GM19043 (cell line): ENCODE data around the gene CHODL.

Source experiments
- ATAC-seq: cut with Tn5 transposase; IDR thresholded peaks from one replicate; pipeline ENCODE4 v1.9.1; 2021; ENCODE audit warnings: low read depth; ENCODE audit not compliant: unreplicated experiment

Gene CHODL, protein sequence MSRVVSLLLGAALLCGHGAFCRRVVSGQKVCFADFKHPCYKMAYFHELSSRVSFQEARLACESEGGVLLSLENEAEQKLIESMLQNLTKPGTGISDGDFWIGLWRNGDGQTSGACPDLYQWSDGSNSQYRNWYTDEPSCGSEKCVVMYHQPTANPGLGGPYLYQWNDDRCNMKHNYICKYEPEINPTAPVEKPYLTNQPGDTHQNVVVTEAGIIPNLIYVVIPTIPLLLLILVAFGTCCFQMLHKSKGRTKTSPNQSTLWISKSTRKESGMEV

DNA sequence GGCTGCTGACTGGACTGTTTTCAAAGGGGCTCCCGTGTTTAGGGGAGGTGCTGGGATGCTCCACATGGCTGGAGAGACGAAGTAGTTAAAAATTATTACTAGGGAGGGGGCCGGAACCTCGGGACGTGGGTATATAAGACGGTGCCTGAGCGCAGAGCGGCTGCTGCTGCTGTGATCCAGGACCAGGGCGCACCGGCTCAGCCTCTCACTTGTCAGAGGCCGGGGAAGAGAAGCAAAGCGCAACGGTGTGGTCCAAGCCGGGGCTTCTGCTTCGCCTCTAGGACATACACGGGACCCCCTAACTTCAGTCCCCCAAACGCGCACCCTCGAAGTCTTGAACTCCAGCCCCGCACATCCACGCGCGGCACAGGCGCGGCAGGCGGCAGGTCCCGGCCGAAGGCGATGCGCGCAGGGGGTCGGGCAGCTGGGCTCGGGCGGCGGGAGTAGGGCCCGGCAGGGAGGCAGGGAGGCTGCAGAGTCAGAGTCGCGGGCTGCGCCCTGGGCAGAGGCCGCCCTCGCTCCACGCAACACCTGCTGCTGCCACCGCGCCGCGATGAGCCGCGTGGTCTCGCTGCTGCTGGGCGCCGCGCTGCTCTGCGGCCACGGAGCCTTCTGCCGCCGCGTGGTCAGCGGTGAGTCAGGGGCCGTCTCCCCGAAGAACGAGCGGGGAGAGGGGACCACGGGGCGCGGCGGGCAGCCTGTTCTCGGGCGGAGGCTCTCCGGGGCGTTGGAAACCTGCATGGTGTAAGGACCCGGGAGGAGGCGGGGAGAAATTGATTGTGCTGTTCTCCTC, at the start of gene CHODL:
Gene CHODL (plus strand): TSS at position 163 of the 793 bp plus-strand sequence. CDS start 391 bp downstream, at position 554.
- no peak for ATAC-seq

DNA sequence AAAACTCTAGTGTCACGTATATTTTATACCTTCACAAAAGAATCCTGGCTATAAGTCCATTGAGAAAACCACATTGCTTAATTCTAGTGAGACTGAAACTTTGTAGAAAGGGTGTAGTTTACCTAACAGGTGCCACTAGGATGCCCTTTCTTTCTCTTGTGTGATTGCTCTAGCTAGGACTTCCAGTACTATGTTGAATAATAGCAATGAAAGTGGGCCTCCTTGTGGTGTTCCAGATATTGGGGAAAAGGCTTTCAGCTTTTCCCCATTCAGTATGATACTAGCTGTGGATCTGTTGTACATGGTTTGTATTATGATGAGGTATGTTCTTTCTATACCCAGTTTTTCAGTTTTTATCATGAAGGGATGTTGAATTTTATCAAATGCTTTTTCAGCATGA, 39.7 kb upstream of the CHODL start:
- ATAC-seq = no peak

DNA sequence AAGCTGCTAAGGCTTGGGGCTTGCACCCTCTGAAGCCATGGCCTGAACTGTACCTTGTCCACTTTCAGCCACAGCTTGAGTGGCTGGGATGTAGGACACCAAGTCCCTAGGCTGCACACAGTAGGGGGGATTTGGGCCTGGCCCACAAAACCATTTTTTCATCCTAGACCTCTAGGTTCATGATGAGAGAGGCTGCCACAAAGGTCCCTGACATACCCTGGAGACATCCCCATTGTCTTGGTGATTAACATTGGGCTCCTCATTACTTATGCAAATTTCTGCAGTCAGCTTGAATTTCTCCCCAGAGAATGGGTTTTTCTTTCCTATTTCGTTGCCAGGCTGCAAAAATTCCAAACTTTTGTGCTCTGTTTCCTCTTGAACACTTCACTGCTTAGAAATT, 26.3 kb upstream of the CHODL start:
- ATAC-seq = no peak

DNA sequence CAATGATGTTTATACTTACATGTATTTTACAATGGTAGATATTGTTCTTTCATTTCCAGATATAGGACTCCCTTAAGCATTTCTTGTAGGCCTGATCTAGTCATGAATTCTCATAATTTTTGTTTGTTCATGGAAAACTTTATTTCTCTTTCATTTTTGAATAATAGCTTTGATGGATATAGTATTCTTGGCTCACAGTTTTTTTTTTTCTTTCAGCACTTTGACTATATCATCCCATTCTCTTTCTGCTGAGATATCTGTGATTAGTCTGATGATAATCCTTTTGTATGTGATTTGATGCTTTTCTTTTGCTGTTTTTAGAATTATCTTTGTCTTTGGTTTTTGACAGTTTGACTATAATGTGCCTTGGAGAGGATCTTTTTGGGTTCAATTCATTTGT, 24.1 kb upstream of the CHODL start:
- no peak for ATAC-seq

DNA sequence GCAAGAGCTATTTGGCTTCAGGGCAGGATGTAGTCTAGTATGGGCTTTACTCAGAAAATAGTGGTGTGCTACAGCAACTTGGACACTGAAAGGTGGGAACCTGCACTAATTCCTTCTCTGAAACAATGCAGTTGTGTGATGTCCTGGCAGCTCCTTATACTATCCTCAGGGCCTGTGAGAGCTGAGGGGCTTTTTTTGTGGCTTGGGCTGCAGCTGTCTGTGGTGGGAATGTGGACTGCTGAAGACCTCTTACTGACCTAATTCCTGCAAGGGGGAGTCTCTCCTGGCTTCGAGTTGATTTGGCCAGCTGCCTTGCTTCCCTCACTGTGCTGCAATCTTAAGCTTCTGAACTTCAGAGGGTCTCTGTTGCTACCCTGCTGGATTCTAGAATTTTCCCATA, 22.3 kb upstream of the CHODL start:
- ATAC-seq = no peak

DNA sequence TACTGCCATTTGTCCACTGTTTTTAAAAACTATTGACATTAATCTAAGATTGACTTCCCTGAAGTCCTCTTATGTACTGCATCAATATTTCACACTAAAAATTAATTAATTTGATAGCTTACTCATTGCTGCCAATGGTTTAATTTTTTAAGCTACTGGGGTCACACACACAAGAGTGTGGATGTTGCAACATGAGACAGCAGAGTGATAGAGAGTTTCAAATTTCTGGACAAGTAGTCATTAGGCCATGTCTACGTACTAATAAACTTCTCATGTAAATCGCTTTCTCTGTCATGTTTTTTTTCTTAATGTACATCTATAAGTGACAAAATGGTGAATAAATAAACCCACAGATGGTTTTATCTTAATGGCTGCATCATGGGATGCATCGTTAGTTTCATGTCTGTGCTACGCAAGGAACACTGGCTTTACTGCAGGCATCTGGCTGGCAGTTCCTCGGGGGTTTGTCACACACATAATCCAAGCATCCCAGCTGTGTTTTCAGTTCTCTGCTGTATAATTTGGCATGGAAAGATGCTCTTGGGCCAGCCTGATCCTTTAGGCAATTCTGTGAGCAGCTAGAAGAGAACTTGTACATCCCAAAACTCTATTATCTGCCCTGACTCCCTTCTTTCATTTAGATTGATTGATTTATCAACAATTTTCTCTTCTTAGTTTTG, 16.4 kb upstream of the CHODL start:
- ATAC-seq = no peak

DNA sequence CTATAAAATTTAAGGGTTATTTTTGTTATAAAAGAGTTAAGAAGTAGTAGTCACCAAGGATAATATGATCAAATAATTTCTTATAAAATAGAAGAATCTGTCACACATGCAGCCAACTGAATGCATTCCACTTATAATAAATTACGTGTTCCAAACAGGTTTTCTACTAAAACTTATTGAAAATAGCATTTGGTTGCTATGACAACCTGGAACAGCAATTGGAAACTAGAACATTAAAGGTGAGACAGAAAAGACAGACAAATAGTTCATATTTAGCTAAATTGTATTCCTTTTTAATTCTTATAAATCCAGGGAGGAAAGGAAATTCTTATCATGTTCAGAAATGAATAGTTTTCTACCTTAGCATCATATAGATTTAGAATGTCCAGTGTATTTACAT, 9.1 kb upstream of the CHODL start:
- no peak for ATAC-seq

DNA sequence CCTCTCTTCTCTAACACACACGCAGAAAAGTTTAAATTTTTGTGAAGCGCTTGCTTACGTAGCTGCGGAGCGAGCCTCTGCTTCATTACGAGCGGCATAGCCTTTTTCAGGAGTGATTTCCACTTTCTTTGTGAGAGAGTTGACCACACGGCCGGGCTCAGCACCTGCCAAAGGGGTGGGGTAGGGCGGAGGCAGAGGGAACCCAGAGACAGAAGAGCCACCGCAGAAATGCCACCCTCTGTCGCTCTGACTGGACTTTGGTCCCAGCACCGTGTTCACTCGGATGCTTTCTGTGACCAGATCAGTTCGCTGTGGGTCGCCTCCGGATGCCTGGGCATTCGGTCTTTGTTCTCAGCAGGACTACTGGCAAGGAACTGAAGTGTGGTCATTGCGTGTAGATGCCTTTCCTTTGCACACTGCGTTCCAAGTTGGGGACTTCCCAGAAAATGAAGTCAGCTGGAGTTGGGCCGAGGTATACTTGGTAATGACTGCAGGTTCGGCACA, 883 bp downstream of the CHODL start:
- no peak for ATAC-seq

DNA sequence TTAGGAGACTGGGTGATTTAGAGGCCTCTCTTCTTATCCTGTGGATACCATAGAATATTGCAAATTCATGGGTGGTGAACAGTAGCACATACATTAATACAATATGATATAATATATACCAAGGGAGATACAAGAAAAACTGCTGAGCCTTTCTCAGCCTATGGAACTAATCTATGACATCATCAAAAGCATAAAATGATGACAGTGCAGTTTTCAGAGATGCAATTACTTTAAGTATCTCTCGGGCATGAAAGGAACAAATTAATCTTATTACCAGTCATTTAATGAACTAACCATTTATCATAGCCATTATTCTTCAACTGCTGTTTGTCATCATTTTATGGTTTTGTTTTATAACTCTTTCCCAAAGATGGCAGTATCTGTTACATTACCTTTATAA, 3.5 kb downstream of the CHODL start:
- ATAC-seq = no peak

DNA sequence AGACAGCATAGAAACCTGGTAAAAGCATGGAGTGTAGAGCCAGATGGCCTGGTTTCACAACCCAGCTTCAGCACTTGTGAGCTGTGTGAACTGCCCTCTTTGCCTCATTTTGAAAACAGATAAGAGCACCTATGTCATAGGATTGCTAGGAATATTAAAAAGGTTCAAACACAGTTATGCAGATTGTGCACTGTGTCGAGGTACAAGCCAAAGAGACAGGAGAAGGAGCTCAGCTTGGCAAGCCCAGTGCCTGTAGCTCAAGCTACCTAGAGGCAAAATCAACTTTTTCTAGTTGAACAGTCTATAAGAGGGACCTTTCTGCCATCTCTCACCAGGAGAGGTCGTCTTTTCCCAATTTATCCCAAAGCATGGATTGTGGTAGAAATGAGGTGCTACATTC, 5.0 kb downstream of the CHODL start:
- no peak for ATAC-seq

DNA sequence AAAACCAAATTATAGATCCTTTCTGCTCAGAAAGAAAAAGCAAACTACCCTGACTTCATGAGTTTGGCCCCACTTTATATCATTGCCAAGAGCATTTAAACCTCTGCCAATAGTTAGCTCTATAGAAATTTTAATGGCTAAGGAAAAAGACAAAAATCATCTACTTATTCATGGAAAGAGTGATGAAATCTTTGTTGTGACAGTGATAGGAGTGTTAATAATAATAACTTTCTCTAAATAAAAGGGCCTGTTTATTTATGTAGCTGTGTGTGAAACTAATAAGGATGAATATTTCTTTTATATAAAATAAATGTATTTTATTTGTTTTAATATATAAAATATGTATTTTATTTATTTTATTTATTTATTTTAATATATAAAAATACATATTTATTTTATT, 6.4 kb downstream of the CHODL start:
- no peak for ATAC-seq

DNA sequence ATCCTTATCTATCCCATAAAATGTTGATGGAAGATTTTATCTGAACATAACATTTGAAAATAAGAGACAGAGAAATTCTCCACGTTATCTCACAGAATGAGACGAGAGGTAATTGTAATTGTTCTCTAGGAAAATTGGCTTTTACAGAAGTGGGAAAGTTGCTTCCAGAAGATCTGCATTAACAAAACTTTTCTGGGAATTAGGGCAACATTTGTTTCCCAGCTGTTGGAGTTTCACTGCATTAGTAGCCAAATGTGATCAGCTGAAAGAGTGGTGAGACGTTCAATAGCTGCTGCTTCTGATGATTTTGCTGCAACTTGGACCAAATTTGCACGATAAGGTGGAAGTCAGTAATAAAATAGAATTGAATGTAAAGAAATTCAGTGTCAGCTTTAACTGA, 7.6 kb downstream of the CHODL start:
- ATAC-seq = no peak

DNA sequence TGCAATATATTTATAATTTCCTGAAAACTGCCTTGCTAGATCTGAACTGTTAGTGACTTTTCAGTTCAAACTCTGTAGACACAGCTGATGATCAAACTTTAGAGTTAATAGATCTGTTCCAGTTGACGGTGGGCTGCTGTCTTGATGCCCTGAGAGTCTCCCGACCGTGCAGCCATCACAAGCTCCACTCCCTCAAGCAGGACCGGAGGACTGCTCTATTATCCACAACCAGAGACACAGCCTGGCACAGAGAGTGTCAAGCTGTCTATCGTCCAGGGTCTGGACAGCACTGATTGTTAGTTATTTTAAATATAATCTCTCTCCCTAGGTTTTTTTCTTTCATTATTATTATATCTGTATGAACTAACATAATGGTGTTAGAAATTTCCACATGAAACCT, 8.0 kb downstream of the CHODL start:
- no peak for ATAC-seq

DNA sequence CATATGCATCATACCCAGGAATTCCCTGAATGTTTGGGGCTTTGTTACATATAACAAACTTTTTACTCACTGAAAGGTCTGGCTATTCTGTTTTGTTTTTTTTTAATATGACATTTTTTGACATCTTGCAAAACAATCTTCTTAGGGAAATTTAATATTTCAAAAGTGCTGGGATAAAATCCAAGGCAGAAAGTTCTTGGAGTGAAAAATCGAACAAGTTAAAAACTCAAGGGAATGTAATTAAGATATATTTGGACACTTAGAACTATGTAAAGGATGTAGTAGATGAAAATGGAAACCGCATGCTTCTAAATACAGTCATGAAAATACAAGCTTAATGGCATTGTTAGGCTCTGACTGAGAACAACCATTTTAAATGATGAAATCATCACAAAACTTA, 8.6 kb downstream of the CHODL start:
- ATAC-seq = no peak

DNA sequence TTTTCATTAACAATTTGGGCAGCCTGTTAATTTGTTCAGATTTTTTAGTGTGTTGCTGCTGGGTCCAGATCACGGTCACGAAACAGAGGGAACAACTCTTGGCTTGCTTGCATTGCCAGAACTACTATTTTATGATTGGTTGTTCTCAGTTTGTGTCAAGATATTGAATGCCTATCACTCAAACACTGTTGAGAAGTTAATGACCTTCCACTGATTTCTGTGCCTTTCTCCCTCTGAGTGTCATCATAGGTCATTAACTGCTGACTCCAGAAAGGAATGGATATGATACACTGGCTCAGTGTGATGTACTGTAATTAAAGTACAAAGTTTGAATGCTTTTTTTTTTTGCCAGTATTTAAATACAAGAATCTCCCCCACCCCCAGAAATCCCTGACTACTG, 9.2 kb downstream of the CHODL start:
- ATAC-seq = no peak

DNA sequence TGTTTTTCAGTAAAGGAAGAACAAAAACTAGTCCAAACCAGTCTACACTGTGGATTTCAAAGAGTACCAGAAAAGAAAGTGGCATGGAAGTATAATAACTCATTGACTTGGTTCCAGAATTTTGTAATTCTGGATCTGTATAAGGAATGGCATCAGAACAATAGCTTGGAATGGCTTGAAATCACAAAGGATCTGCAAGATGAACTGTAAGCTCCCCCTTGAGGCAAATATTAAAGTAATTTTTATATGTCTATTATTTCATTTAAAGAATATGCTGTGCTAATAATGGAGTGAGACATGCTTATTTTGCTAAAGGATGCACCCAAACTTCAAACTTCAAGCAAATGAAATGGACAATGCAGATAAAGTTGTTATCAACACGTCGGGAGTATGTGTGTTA, 21.3 kb downstream of the CHODL start:
- ATAC-seq = no peak

DNA sequence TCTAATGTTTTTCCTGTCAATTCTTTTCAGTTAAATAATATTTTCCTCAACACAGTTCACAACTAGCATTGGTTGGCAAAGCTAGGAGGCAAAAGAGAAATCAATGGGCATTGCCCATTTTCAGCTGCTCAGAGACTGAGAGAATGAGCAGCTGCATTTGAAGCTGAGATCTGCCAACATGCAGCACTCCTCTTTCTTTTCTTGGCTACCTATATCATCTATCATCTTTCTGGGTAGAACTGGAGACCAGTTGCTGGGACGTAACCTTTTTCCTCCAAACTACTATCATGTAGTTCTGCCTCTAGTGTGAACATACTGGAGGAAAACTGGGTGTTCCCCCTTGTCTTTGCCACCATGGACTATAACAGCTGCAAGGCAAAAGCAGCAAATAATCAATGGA, 22.9 kb downstream of the CHODL start:
- no peak for ATAC-seq

DNA sequence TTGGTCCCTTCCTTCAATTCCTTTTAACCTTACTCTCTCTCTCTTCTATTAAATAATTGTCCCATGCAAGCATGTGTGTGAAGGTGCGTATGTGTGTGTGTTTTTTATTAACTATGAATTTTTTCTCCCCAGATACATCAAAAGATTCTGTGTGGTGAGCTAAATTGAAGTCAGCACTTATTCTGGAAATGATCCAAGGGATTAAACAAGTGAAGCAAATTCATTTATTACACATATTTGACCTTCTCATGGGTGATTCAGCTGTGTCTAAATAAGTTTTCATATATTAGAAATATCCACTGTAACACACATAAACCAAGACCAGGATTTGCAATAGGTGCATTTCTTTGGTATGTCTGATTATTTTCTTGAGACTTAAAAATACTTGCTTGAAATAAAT, 24.3 kb downstream of the CHODL start:
- ATAC-seq = no peak

DNA sequence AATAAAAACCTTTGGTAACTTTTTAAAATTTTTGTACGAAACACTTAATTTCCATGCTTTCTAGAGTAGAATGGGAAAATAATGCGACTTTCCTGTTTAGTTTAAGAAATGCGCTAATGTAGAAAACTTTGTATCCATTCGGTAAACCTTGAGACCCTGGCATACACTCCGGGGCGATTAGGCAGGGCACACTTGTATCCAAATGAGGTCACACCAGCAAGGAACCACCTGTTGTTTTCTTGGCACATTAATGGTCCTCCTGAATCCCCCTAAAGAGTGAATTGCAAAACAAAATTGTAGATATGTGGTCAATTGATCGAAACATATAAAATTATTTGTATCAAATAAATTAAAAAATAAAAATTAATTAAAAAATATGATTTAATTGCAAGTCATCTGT, 25.2 kb downstream of the CHODL start:
- no peak for ATAC-seq

DNA sequence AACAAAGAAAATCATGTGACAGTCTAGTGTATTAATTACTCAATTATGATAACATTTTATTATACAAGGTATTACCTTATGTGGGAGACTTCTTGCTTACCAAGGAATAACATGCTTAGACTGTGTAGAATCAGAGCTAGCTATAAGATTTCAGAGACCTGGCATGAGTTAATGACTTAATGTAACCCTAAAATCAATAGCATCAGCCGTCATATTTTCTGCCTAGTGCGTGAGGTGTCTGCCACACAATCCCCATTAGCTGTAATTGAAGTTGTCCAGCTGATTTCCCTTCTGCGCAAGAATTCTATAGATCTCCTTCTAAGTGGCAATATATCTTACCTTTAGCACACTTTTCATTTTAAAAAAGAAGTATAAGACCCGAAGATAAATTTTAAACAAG, 28.8 kb downstream of the CHODL start:
- ATAC-seq = no peak

DNA sequence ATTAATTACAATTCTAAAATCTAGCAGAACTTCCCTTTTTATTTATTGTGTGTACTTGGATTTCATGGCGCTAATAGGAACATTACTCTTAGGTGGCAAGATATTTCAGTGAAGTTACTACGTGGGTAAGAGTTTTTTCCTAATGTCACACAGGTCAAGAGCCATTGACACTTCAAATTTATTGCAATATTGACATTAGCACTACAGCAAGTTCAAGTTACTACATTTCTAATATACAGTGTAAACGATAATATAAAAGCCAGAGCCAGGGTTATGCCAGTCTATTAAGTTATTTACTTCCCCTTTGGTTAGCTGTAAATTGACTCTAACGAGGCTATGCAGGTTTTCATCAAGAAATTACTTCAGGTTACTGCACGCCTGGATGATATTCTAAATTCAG, 29.7 kb downstream of the CHODL start:
- no peak for ATAC-seq

DNA sequence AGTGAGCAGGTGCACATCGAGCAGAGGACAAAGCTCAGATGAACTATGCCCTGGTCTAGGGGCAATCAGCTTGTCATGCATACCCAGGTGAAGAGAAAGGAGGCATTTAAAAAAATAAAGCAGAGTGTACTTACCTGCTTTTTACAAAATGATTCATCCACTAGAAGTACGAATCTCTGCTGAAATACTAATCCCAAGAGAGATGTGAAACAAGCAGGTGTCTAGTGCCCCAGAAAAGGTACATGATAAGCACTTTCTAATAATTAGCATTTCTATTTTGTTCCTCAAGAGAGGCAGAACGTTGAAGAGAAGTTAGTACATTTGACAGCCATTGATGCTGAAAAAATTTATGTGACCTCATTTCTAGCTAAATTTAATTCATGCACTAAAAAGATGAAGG, 31.1 kb downstream of the CHODL start:
- no peak for ATAC-seq
